HepG2 (cell line): ENCODE measurements around the gene METTL23. TPM values are rescaled to one million over a fixed set of nuclear protein-coding genes. Genes with fewer than 3 reads are reported as not detected.
A peak's percentile ranks its signal among the peaks of the same experiment; 100 is the strongest.

Experiments used
- ARHGAP35 ChIP-seq: sonication (generic); formaldehyde crosslinking; IDR thresholded peaks from 2 replicates; pipeline ENCODE4 v1.9.0; 2022; ENCODE audit warnings: mild to moderate bottlenecking, inconsistent platforms, moderate library complexity, missing genetic modification reagents, borderline replicate concordance
- CCDC6 ChIP-seq: sonication (generic); formaldehyde crosslinking; IDR thresholded peaks from 2 replicates; pipeline ENCODE4 v1.8.1; 2022; ENCODE audit warnings: mild to moderate bottlenecking, missing genetic modification reagents, moderate library complexity
- DNMT3B ChIP-seq: conservative IDR thresholded peaks from 2 replicates; pipeline ENCODE4 v1.6.1; 2016; ENCODE audit warnings: missing biosample characterization, control low read depth
- ELF1 ChIP-seq: sonication (generic); formaldehyde crosslinking; IDR thresholded peaks from 2 replicates; pipeline ENCODE4 v1.4.0; 2020; ENCODE audit warnings: missing genetic modification reagents
- ESRRA ChIP-seq: sonication (generic); formaldehyde crosslinking; IDR thresholded peaks from 2 replicates; pipeline ENCODE4 v1.5.1; 2020; ENCODE audit warnings: mild to moderate bottlenecking, low read depth, missing genetic modification reagents
- GATA4 ChIP-seq: sonication (generic); IDR thresholded peaks from 2 replicates; pipeline ENCODE4 v1.6.1; 2016; ENCODE audit warnings: antibody characterized with exemption, low read depth, borderline replicate concordance
- HIVEP1 ChIP-seq: sonication (generic); formaldehyde crosslinking; IDR thresholded peaks from 2 replicates; pipeline ENCODE4 v1.4.0; 2020; ENCODE audit warnings: mild to moderate bottlenecking, missing genetic modification reagents
- SP4 ChIP-seq: sonication (generic); formaldehyde crosslinking; IDR thresholded peaks from 2 replicates; pipeline ENCODE4 v1.8.1; 2023; ENCODE audit warnings: mild to moderate bottlenecking, missing genetic modification reagents
- ZNF24 ChIP-seq: fragments of 450-650 bp; IDR thresholded peaks from 2 replicates; pipeline ENCODE4 v1.6.1; 2017; ENCODE audit warnings: antibody characterized with exemption, mild to moderate bottlenecking
- ZNF337 ChIP-seq: sonication (generic); formaldehyde crosslinking; IDR thresholded peaks from 2 replicates; pipeline ENCODE4 v1.5.1; 2020; ENCODE audit warnings: missing genetic modification reagents, low read depth, mild to moderate bottlenecking, borderline replicate concordance
- polyA plus RNA-seq, 8 experiments: library from polyadenylated mRNA; depleted of rRNA in 3 of 8; stranded (reverse) in 7 of 8; unstranded in 1 of 8; fragments of >200 nt; fragmentation: Illumina TruSeq in 4 of 8; extraction: Trizol in 4 of 8; gene quantifications; 2 replicates each; pipeline versions ENCODE4 v1.2.1 to v1.2.3, GENCODE V29; 2011 to 2016; ENCODE audit warnings: low read depth in 4 of 8, missing spikeins in 1 of 8, mixed read lengths in 1 of 8; ENCODE audit not compliant: insufficient read depth in 1 of 8
- total RNA-seq, 5 experiments: library from RNA; depleted of rRNA; stranded (reverse); fragments of >200 nt; fragmentation: Illumina TruSeq; extraction: Trizol; gene quantifications; 2 replicates each; pipeline ENCODE4 v1.2.3, GENCODE V29; 2016; ENCODE audit warnings: low read depth in 1 of 5
- TF ChIP-seq, protein P1 (sequence below): fragments of 450-650 bp; IDR thresholded peaks from 2 replicates; pipeline ENCODE4 v1.6.1; 2017
- TF ChIP-seq, protein P2 (sequence below): sonication (generic); formaldehyde crosslinking; IDR thresholded peaks from 2 replicates; pipeline ENCODE4 v1.5.0; 2020; ENCODE audit warnings: missing genetic modification reagents, mild to moderate bottlenecking, borderline replicate concordance
- TF ChIP-seq, protein P3 (sequence below): sonication (generic); formaldehyde crosslinking; IDR thresholded peaks from 2 replicates; pipeline ENCODE4 v1.4.0; 2020; ENCODE audit warnings: missing genetic modification reagents, mild to moderate bottlenecking, borderline replicate concordance
- TF ChIP-seq, protein P4 (sequence below): IDR thresholded peaks from 2 replicates; pipeline ENCODE4 v1.6.1; 2016
- TF ChIP-seq, protein P5 (sequence below): sonication (generic); formaldehyde crosslinking; IDR thresholded peaks from 2 replicates; pipeline ENCODE4 v1.4.0; 2020; ENCODE audit warnings: missing genetic modification reagents, borderline replicate concordance
- TF ChIP-seq, protein P6 (sequence below): sonication (generic); formaldehyde crosslinking; IDR thresholded peaks from 2 replicates; pipeline ENCODE4 v1.5.1; 2020; ENCODE audit warnings: mild to moderate bottlenecking, missing genetic modification reagents, borderline replicate concordance

The METTL23 gene
- total and polyA plus RNA-seq, 2 of the 13 experiments (the other 11 are each of a cell fraction or from before 2014, with no cell fraction given), result 39.9 to 104 TPM

DNA sequence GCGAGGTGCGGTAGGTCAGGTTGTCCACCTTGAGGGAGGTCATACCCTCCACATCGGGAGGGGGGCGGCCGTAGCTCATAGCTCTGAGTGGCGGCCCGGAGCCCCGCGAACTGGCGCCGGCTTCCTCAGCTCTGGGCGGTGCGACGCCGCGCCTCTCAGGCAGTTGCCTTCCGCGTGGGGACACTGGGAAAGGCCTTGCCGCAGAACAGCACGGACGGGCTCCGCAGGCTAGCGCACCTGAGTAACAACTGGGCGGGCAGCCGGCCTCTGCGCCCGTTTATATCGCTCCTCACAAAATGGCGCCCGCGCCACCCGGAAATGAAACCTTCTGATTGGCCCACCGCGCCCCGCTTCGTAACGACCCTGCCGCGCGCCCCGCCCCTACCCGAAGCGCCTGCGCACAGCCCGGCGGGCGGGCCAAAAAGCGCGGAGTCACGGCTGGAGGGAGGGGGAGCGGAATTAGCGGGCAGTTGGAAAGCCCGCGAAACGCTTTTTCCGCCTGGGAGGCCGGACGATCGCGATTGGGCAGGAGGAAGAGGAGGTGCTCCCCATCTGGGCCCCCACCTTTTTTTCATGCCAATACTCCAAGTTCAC, 10.5 kb downstream of the METTL23 start, which contains the start of gene SRSF2 (continued):
- TF ChIP-seq, protein P1, sequence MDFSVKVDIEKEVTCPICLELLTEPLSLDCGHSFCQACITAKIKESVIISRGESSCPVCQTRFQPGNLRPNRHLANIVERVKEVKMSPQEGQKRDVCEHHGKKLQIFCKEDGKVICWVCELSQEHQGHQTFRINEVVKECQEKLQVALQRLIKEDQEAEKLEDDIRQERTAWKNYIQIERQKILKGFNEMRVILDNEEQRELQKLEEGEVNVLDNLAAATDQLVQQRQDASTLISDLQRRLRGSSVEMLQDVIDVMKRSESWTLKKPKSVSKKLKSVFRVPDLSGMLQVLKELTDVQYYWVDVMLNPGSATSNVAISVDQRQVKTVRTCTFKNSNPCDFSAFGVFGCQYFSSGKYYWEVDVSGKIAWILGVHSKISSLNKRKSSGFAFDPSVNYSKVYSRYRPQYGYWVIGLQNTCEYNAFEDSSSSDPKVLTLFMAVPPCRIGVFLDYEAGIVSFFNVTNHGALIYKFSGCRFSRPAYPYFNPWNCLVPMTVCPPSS, result no peak
- TF ChIP-seq ESRRA (peak; percentile 90), CCDC6 (CRISPR knock-in tag) (peak; percentile 51; the same call in 1 of the 2 replicates), ZNF24 (no peak), SP4 (peak; percentile 89), GATA4 (peak; percentile 94), ELF1 (CRISPR knock-in tag) (peak; percentile 81), ZNF337 (CRISPR knock-in tag) (no peak; the same call in 1 of the 2 replicates), ARHGAP35 (peak; percentile 85; the same call in 1 of the 2 replicates), HIVEP1 (CRISPR knock-in tag) (peak; percentile 75; the same call in 1 of the 2 replicates), DNMT3B (CRISPR knock-in tag) (peak; percentile 99)
- TF ChIP-seq, protein P2, sequence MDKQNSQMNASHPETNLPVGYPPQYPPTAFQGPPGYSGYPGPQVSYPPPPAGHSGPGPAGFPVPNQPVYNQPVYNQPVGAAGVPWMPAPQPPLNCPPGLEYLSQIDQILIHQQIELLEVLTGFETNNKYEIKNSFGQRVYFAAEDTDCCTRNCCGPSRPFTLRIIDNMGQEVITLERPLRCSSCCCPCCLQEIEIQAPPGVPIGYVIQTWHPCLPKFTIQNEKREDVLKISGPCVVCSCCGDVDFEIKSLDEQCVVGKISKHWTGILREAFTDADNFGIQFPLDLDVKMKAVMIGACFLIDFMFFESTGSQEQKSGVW (CRISPR knock-in tag), result no peak; the same call in 1 of the 2 replicates
- TF ChIP-seq, protein P3, sequence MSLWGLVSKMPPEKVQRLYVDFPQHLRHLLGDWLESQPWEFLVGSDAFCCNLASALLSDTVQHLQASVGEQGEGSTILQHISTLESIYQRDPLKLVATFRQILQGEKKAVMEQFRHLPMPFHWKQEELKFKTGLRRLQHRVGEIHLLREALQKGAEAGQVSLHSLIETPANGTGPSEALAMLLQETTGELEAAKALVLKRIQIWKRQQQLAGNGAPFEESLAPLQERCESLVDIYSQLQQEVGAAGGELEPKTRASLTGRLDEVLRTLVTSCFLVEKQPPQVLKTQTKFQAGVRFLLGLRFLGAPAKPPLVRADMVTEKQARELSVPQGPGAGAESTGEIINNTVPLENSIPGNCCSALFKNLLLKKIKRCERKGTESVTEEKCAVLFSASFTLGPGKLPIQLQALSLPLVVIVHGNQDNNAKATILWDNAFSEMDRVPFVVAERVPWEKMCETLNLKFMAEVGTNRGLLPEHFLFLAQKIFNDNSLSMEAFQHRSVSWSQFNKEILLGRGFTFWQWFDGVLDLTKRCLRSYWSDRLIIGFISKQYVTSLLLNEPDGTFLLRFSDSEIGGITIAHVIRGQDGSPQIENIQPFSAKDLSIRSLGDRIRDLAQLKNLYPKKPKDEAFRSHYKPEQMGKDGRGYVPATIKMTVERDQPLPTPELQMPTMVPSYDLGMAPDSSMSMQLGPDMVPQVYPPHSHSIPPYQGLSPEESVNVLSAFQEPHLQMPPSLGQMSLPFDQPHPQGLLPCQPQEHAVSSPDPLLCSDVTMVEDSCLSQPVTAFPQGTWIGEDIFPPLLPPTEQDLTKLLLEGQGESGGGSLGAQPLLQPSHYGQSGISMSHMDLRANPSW (CRISPR knock-in tag), result no peak
- TF ChIP-seq, protein P4, sequence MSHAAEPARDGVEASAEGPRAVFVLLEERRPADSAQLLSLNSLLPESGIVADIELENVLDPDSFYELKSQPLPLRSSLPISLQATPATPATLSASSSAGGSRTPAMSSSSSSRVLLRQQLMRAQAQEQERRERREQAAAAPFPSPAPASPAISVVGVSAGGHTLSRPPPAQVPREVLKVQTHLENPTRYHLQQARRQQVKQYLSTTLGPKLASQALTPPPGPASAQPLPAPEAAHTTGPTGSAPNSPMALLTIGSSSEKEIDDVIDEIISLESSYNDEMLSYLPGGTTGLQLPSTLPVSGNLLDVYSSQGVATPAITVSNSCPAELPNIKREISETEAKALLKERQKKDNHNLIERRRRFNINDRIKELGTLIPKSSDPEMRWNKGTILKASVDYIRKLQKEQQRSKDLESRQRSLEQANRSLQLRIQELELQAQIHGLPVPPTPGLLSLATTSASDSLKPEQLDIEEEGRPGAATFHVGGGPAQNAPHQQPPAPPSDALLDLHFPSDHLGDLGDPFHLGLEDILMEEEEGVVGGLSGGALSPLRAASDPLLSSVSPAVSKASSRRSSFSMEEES (CRISPR knock-in tag), result peak; percentile 43; the same call in 1 of the 2 replicates
- TF ChIP-seq, protein P5, sequence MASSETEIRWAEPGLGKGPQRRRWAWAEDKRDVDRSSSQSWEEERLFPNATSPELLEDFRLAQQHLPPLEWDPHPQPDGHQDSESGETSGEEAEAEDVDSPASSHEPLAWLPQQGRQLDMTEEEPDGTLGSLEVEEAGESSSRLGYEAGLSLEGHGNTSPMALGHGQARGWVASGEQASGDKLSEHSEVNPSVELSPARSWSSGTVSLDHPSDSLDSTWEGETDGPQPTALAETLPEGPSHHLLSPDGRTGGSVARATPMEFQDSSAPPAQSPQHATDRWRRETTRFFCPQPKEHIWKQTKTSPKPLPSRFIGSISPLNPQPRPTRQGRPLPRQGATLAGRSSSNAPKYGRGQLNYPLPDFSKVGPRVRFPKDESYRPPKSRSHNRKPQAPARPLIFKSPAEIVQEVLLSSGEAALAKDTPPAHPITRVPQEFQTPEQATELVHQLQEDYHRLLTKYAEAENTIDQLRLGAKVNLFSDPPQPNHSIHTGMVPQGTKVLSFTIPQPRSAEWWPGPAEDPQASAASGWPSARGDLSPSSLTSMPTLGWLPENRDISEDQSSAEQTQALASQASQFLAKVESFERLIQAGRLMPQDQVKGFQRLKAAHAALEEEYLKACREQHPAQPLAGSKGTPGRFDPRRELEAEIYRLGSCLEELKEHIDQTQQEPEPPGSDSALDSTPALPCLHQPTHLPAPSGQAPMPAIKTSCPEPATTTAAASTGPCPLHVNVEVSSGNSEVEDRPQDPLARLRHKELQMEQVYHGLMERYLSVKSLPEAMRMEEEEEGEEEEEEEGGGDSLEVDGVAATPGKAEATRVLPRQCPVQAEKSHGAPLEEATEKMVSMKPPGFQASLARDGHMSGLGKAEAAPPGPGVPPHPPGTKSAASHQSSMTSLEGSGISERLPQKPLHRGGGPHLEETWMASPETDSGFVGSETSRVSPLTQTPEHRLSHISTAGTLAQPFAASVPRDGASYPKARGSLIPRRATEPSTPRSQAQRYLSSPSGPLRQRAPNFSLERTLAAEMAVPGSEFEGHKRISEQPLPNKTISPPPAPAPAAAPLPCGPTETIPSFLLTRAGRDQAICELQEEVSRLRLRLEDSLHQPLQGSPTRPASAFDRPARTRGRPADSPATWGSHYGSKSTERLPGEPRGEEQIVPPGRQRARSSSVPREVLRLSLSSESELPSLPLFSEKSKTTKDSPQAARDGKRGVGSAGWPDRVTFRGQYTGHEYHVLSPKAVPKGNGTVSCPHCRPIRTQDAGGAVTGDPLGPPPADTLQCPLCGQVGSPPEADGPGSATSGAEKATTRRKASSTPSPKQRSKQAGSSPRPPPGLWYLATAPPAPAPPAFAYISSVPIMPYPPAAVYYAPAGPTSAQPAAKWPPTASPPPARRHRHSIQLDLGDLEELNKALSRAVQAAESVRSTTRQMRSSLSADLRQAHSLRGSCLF (CRISPR knock-in tag), result peak; percentile 82; the same call in 1 of the 2 replicates
- TF ChIP-seq, protein P6, sequence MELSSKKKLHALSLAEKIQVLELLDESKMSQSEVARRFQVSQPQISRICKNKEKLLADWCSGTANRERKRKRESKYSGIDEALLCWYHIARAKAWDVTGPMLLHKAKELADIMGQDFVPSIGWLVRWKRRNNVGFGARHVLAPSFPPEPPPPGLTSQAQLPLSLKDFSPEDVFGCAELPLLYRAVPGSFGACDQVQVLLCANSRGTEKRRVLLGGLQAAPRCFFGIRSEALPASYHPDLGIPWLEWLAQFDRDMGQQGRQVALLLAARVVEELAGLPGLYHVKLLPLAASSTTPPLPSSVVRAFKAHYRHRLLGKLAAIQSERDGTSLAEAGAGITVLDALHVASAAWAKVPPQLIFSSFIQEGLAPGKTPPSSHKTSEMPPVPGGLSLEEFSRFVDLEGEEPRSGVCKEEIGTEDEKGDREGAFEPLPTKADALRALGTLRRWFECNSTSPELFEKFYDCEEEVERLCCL (CRISPR knock-in tag), result peak; percentile 96
